GM13976 (cell line): ENCODE measurements around the gene ADAMTS9.

Source experiments
- DNase-seq: peaks from one replicate; pipeline ENCODE4 v3.0.0; 2012; ENCODE audit warnings: low spot score
- CTCF ChIP-seq: IDR thresholded peaks from 2 replicates; pipeline ENCODE4 v1.5.1; 2012; ENCODE audit warnings: borderline replicate concordance, mild to moderate bottlenecking; ENCODE audit not compliant: insufficient read depth; ENCODE audit errors: extremely low read depth, missing control alignments, control extremely low read depth
- in situ Hi-C: fragments of 300-500 bp; cut with MboI; formaldehyde crosslinking; loops from one replicate; pipeline ENCODE4 v1.12.0; 2022; ENCODE audit warnings: low sequenced_read_pairs, mixed read lengths, inconsistent platforms; ENCODE audit not compliant: unreplicated experiment

Gene ADAMTS9

GRCh38 chr3:64627042-64627441, 60.8 kb downstream of the ADAMTS9 start:
- TF ChIP-seq CTCF = no peak
- no peak for DNase-seq
- in situ Hi-C loops = no loop called here

- DNase-seq = no peak
- in situ Hi-C loops = no loop called here
- no peak for TF ChIP-seq CTCF
Observed at GRCh38 chr3:64625381-64625780, 62.4 kb downstream of the ADAMTS9 start.

- TF ChIP-seq CTCF = no peak
- in situ Hi-C loops = no loop called here
- DNase-seq = no peak
Observed at GRCh38 chr3:64623125-64623524, 64.7 kb downstream of the ADAMTS9 start.

GRCh38 chr3:64621726-64622395, 65.9 kb downstream of the ADAMTS9 start:
- in situ Hi-C loops = no loop called here
- DNase-seq = no peak
- no peak for TF ChIP-seq CTCF

GRCh38 chr3:64621275-64621674, 66.5 kb downstream of the ADAMTS9 start:
- no peak for DNase-seq
- no peak for TF ChIP-seq CTCF
- in situ Hi-C loops = no loop called here

GRCh38 chr3:64620020-64620419, 67.8 kb downstream of the ADAMTS9 start:
- no peak for DNase-seq
- no peak for TF ChIP-seq CTCF
- in situ Hi-C loops = no loop called here
